ENCODE data around the gene NT5C3A. TPM values are rescaled to one million over a fixed set of nuclear protein-coding genes. Genes with fewer than 3 reads are reported as not detected.
"Not testable (repeated sequence)": the region's sequence is repeated elsewhere in the genome, so short reads cannot be mapped to it uniquely, and the experiment has no call there.

Gene NT5C3A
- total RNA-seq, 1 experiment from 2014 or later: 35.0 TPM

- ChIA-PET POLR2A (ENCODE audit: unreplicated experiment) (no interaction called here), CTCF (no interaction called here)
- Histone ChIP-seq H3K9me2 (replicated peaks; ENCODE audit: low read length) (no peaks in the 10 kb centered on the region), H3K9ac (ENCODE audit: low read length) (no peak overlapping the region), H3K27me3 (ENCODE audit: low read length) (no peaks in the 10 kb centered on the region), H3K4me3 (ENCODE audit: low read length) (no peak overlapping the region), H3F3A (ENCODE audit: low read length, unreplicated experiment) (no peaks in the 10 kb centered on the region), H3K4me2 (ENCODE audit: low read length) (no peak overlapping the region), H3K27ac (ENCODE audit: low read length) (no peak overlapping the region), H3K9me3 (ENCODE audit: low read length) (no peaks in the 10 kb centered on the region), H2AFZ (ENCODE audit: low read length) (no peak overlapping the region), H3K79me2 (ENCODE audit: low read length) (0 out of 2 replicates have a peak, but pooled peaks cover 3% of the 10 kb centered on the region), H3K4me1 (ENCODE audit: insufficient read depth, low read length) (no peaks in the 10 kb centered on the region), H3K36me3 (ENCODE audit: low read depth, low read length) (peaks cover 26% of the 10 kb centered on the region; the same call in 1 of the 2 replicates), H4K20me1 (ENCODE audit: low read length) (no peaks in the 10 kb centered on the region)
- no TSS peak for BruUV-seq (replicated peaks)
- no peak for TF ChIP-seq EZH2phosphoT487 (IDR thresholded peaks at IDR 0.05; ENCODE audit: borderline replicate concordance, low read length)
- TF ChIP-seq CTCF (conservative IDR thresholded peaks at IDR 0.05; ENCODE audit: low read depth, low read length): no peak
- TF ChIP-seq EZH2 (IDR thresholded peaks at IDR 0.05; ENCODE audit: low read length, unreplicated experiment): no peak
- ATAC-seq: peak; percentile 67
- intact Hi-C loops (cut with micrococcal nuclease): no loop called here
- no peak for DNase-seq
These were observed 38.3 kb downstream of the NT5C3A start for GRCh38 chr7:33024189-33024757.

- intact Hi-C loops (cut with micrococcal nuclease): no loop called here
- Histone ChIP-seq H3K4me2 (ENCODE audit: low read length) (no peak overlapping the region), H4K20me1 (ENCODE audit: low read length) (no peaks in the 10 kb centered on the region), H3F3A (ENCODE audit: low read length, unreplicated experiment) (no peaks in the 10 kb centered on the region), H3K9me3 (ENCODE audit: low read length) (no peaks in the 10 kb centered on the region), H3K36me3 (ENCODE audit: low read depth, low read length) (peaks cover 15% of the 10 kb centered on the region; the same call in 1 of the 2 replicates), H2AFZ (ENCODE audit: low read length) (no peak overlapping the region), H3K4me1 (ENCODE audit: insufficient read depth, low read length) (no peaks in the 10 kb centered on the region), H3K9ac (ENCODE audit: low read length) (no peak overlapping the region), H3K4me3 (ENCODE audit: low read length) (no peak overlapping the region), H3K27ac (ENCODE audit: low read length) (no peak overlapping the region), H3K27me3 (ENCODE audit: low read length) (no peaks in the 10 kb centered on the region), H3K79me2 (ENCODE audit: low read length) (no peaks in the 10 kb centered on the region), H3K9me2 (replicated peaks; ENCODE audit: low read length) (no peaks in the 10 kb centered on the region)
- TF ChIP-seq EZH2phosphoT487 (IDR thresholded peaks at IDR 0.05; ENCODE audit: borderline replicate concordance, low read length) (no peak), CTCF (conservative IDR thresholded peaks at IDR 0.05; ENCODE audit: low read depth, low read length) (no peak), EZH2 (IDR thresholded peaks at IDR 0.05; ENCODE audit: low read length, unreplicated experiment) (no peak)
- DNase-seq: no peak
- ChIA-PET POLR2A (ENCODE audit: unreplicated experiment) (no interaction called here), CTCF (no interaction called here)
- BruUV-seq (replicated peaks): no TSS peak
- no peak for ATAC-seq
These were observed 50.2 kb downstream of the NT5C3A start for GRCh38 chr7:33012364-33012763.

GRCh38 chr7:33009734-33010133 lies 52.8 kb downstream of the NT5C3A start:
- H3K79me2 ChIP-seq (ENCODE audit: low read length): no peaks in the 10 kb centered on the region
- H3K9ac ChIP-seq (ENCODE audit: low read length): no peak overlapping the region
- H3F3A ChIP-seq (ENCODE audit: low read length, unreplicated experiment): no peaks in the 10 kb centered on the region
- H3K9me2 ChIP-seq (replicated peaks; ENCODE audit: low read length): no peaks in the 10 kb centered on the region
- no TSS peak for BruUV-seq (replicated peaks)
- ChIA-PET POLR2A (ENCODE audit: unreplicated experiment) (interaction anchor here (0.6 kb wide), 1 partner anchor 456 kb away, joined by 10 read pairs; no protein-coding TSS in a partner anchor), CTCF (interaction anchor here (0.5 kb wide), 1 partner anchor 390 kb away, joined by 3 read pairs; no protein-coding TSS in a partner anchor)
- no peak overlapping the region for H2AFZ ChIP-seq (ENCODE audit: low read length)
- no peaks in the 10 kb centered on the region for H4K20me1 ChIP-seq (ENCODE audit: low read length)
- H3K36me3 ChIP-seq (ENCODE audit: low read depth, low read length): peaks cover 11% of the 10 kb centered on the region; the same call in 1 of the 2 replicates
- TF ChIP-seq CTCF (conservative IDR thresholded peaks at IDR 0.05; ENCODE audit: low read depth, low read length): no peak
- no peak for TF ChIP-seq EZH2 (IDR thresholded peaks at IDR 0.05; ENCODE audit: low read length, unreplicated experiment)
- no peak for TF ChIP-seq EZH2phosphoT487 (IDR thresholded peaks at IDR 0.05; ENCODE audit: borderline replicate concordance, low read length)
- H3K27ac ChIP-seq (ENCODE audit: low read length): no peak overlapping the region
- DNase-seq (no peak), ATAC-seq (no peak)
- H3K9me3 ChIP-seq (ENCODE audit: low read length): no peaks in the 10 kb centered on the region
- intact Hi-C loops (cut with micrococcal nuclease): no loop called here
- no peaks in the 10 kb centered on the region for H3K27me3 ChIP-seq (ENCODE audit: low read length)
- H3K4me1 ChIP-seq (ENCODE audit: insufficient read depth, low read length): no peaks in the 10 kb centered on the region
- H3K4me3 ChIP-seq (ENCODE audit: low read length): no peak overlapping the region
- no peak overlapping the region for H3K4me2 ChIP-seq (ENCODE audit: low read length)

GRCh38 chr7:33005690-33006089 lies 56.9 kb downstream of the NT5C3A start:
- POLR2A ChIA-PET (ENCODE audit: unreplicated experiment); CTCF ChIA-PET; H3F3A ChIP-seq (ENCODE audit: low read length, unreplicated experiment); H3K79me2 ChIP-seq (ENCODE audit: low read length); intact Hi-C loops (cut with micrococcal nuclease); H3K9me2 ChIP-seq (replicated peaks; ENCODE audit: low read length); H3K36me3 ChIP-seq (ENCODE audit: low read depth, low read length); H3K4me1 ChIP-seq (ENCODE audit: insufficient read depth, low read length); H3K9me3 ChIP-seq (ENCODE audit: low read length); H3K4me3 ChIP-seq (ENCODE audit: low read length); H4K20me1 ChIP-seq (ENCODE audit: low read length); H3K4me2 ChIP-seq (ENCODE audit: low read length); H2AFZ ChIP-seq (ENCODE audit: low read length); H3K27ac ChIP-seq (ENCODE audit: low read length); ATAC-seq; BruUV-seq (replicated peaks); DNase-seq; H3K9ac ChIP-seq (ENCODE audit: low read length); H3K27me3 ChIP-seq (ENCODE audit: low read length): not testable (repeated sequence)
